ENCODE data around the gene SRPK2. TPM values are rescaled to one million over a fixed set of nuclear protein-coding genes. Genes with fewer than 3 reads are reported as not detected.
"Not testable (repeated sequence)": the region's sequence is repeated elsewhere in the genome, so short reads cannot be mapped to it uniquely, and the experiment has no call there.

Gene SRPK2
- total and polyA plus RNA-seq, 4 donors = 7.8 to 19.7 (median 16.7) TPM

GRCh38 chr7:105332661-105333060 is 56.1 kb downstream of the SRPK2 start:
- not testable (repeated sequence) for H3K4me3 ChIP-seq (ENCODE audit: low read depth in 1 of 3, low read length in 3 of 3); H3K9ac ChIP-seq (ENCODE audit: low read depth in 1 of 2, low read length in 2 of 2); H3K36me3 ChIP-seq (ENCODE audit: control insufficient read depth in 4 of 4, insufficient read depth in 3 of 4, low read depth in 1 of 4, low read length in 3 of 4); DNase-seq (ENCODE audit: low spot score); H3K4me1 ChIP-seq (ENCODE audit: control insufficient read depth in 4 of 4, insufficient read depth in 4 of 4, low read length in 3 of 4); H3K27ac ChIP-seq (ENCODE audit: low read depth in 1 of 2, low read length in 2 of 2); H3K9me3 ChIP-seq (ENCODE audit: control insufficient read depth in 4 of 4, low read length in 3 of 4); H3K27me3 ChIP-seq (ENCODE audit: control insufficient read depth in 4 of 4, insufficient read depth in 4 of 4, low read length in 3 of 4)
- 89% methylated on average over 5 of the region's 5 CpGs for WGBS

GRCh38 chr7:105330526-105330925 is 58.2 kb downstream of the SRPK2 start:
- no peak overlapping the region for H3K27ac ChIP-seq (ENCODE audit: low read depth in 1 of 2, low read length in 2 of 2)
- no peak overlapping the region for H3K9ac ChIP-seq (ENCODE audit: low read depth in 1 of 2, low read length in 2 of 2)
- no peak for DNase-seq (ENCODE audit: low spot score)
- 98% methylated on average over 3 of the region's 3 CpGs for WGBS
- no peaks in the 10 kb centered on the region for H3K27me3 ChIP-seq (ENCODE audit: control insufficient read depth in 4 of 4, insufficient read depth in 4 of 4, low read length in 3 of 4)
- no peaks in the 10 kb centered on the region for H3K4me1 ChIP-seq (ENCODE audit: control insufficient read depth in 4 of 4, insufficient read depth in 4 of 4, low read length in 3 of 4)
- no peak overlapping the region for H3K4me3 ChIP-seq (ENCODE audit: low read depth in 1 of 3, low read length in 3 of 3)
- no peaks in the 10 kb centered on the region for H3K9me3 ChIP-seq (ENCODE audit: control insufficient read depth in 4 of 4, low read length in 3 of 4)
- no peaks in the 10 kb centered on the region for H3K36me3 ChIP-seq (ENCODE audit: control insufficient read depth in 4 of 4, insufficient read depth in 3 of 4, low read depth in 1 of 4, low read length in 3 of 4)
- TF ChIP-seq FOXA1 (IDR thresholded peaks at IDR 0.05) = no peak
- no peak for TF ChIP-seq HNF4G (IDR thresholded peaks at IDR 0.05)
- TF ChIP-seq RAD21 (IDR thresholded peaks at IDR 0.05) = no peak
- TF ChIP-seq FOXA2 (IDR thresholded peaks at IDR 0.05) = no peak
- TF ChIP-seq NR2F2 (IDR thresholded peaks at IDR 0.05) = no peak
- no peak for TF ChIP-seq SP1 (IDR thresholded peaks at IDR 0.05)
- TF ChIP-seq, protein P1, sequence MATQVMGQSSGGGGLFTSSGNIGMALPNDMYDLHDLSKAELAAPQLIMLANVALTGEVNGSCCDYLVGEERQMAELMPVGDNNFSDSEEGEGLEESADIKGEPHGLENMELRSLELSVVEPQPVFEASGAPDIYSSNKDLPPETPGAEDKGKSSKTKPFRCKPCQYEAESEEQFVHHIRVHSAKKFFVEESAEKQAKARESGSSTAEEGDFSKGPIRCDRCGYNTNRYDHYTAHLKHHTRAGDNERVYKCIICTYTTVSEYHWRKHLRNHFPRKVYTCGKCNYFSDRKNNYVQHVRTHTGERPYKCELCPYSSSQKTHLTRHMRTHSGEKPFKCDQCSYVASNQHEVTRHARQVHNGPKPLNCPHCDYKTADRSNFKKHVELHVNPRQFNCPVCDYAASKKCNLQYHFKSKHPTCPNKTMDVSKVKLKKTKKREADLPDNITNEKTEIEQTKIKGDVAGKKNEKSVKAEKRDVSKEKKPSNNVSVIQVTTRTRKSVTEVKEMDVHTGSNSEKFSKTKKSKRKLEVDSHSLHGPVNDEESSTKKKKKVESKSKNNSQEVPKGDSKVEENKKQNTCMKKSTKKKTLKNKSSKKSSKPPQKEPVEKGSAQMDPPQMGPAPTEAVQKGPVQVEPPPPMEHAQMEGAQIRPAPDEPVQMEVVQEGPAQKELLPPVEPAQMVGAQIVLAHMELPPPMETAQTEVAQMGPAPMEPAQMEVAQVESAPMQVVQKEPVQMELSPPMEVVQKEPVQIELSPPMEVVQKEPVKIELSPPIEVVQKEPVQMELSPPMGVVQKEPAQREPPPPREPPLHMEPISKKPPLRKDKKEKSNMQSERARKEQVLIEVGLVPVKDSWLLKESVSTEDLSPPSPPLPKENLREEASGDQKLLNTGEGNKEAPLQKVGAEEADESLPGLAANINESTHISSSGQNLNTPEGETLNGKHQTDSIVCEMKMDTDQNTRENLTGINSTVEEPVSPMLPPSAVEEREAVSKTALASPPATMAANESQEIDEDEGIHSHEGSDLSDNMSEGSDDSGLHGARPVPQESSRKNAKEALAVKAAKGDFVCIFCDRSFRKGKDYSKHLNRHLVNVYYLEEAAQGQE (IDR thresholded peaks at IDR 0.05) = no peak
- TF ChIP-seq EGR1 (IDR thresholded peaks at IDR 0.05; ENCODE audit: low read depth in 2 of 2) = no peak
- no peak for TF ChIP-seq GABPA (IDR thresholded peaks at IDR 0.05 in 1 of 2, conservative IDR thresholded peaks at IDR 0.05 in 1 of 2)
- TF ChIP-seq, protein P2, sequence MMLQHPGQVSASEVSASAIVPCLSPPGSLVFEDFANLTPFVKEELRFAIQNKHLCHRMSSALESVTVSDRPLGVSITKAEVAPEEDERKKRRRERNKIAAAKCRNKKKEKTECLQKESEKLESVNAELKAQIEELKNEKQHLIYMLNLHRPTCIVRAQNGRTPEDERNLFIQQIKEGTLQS (IDR thresholded peaks at IDR 0.05) = no peak
- TF ChIP-seq, protein P3, sequence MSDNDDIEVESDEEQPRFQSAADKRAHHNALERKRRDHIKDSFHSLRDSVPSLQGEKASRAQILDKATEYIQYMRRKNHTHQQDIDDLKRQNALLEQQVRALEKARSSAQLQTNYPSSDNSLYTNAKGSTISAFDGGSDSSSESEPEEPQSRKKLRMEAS (IDR thresholded peaks at IDR 0.05) = no peak
- TF ChIP-seq HNF4A (conservative IDR thresholded peaks at IDR 0.05) = no peak
- TF ChIP-seq JUND (IDR thresholded peaks at IDR 0.05) = no peak
- no peak for TF ChIP-seq RXRA (IDR thresholded peaks at IDR 0.05)
- TF ChIP-seq, protein P4, sequence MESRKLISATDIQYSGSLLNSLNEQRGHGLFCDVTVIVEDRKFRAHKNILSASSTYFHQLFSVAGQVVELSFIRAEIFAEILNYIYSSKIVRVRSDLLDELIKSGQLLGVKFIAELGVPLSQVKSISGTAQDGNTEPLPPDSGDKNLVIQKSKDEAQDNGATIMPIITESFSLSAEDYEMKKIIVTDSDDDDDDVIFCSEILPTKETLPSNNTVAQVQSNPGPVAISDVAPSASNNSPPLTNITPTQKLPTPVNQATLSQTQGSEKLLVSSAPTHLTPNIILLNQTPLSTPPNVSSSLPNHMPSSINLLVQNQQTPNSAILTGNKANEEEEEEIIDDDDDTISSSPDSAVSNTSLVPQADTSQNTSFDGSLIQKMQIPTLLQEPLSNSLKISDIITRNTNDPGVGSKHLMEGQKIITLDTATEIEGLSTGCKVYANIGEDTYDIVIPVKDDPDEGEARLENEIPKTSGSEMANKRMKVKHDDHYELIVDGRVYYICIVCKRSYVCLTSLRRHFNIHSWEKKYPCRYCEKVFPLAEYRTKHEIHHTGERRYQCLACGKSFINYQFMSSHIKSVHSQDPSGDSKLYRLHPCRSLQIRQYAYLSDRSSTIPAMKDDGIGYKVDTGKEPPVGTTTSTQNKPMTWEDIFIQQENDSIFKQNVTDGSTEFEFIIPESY (IDR thresholded peaks at IDR 0.05) = no peak
- TF ChIP-seq TAF1 (conservative IDR thresholded peaks at IDR 0.05) = no peak
